ENCODE measurements around the gene NRSN1. TPM values are rescaled to one million over a fixed set of nuclear protein-coding genes. Genes with fewer than 3 reads are reported as not detected.

Gene NRSN1
- total and polyA plus RNA-seq, 9 of the 15 experiments (the other 6 are each of a cell fraction or from before 2014, with no cell fraction given): not detected

DNA sequence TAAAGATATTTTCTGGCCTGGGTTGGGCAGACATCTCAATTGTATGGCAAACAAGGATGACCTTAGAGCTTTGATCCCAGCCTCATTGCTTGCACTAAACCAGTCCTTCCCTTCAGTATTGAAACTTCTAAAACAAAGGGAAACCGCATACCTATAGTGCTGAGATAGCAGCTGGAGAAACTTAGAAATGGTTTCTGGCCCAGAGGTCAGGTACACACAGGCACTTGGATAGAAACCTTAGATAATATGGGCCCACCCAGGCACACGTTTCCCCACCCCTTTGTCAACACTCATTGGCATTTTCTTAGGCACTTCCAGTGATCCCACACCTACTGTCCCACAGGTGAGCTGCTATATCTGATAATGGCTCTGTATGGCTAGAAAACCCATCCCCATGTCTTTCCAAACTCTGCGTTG, 22.1 kb downstream of the NRSN1 start (continued):
- TF ChIP-seq ZNF398 (CRISPR knock-in tag; IDR thresholded peaks at IDR 0.05) (no peak), TRIM24 (IDR thresholded peaks at IDR 0.05) (no peak)

DNA sequence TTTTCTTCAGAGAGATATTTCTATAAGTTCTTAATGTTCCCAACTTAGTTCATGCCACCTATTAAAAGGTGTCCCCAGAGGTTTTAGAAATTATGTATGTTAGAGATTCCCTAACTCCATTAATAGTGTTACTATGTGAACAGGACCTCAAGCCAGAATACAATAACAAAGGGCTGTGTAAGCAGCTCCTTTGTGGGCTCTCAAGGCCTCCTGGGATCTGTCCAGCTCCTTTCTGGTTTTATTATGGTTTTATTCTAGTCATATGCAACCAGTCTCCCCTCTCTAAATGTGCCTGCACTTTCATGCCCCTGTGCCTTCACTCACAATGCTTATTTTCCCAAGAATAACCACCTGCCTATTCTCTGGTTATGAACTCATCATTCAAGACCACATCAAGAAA, 22.7 kb downstream of the NRSN1 start:
- ChIA-PET POLR2A (no interaction called here), CTCF (ENCODE audit: low intra/inter-chr PET ratio) (no interaction called here)
- Histone ChIP-seq H3K36me3 (ENCODE audit: control insufficient read depth, insufficient read depth, low read length) (no peaks in the 10 kb centered on the region), H3K27ac (ENCODE audit: extremely low read depth, low read depth, low read length) (no peak overlapping the region), H3K4me2 (ENCODE audit: insufficient read depth, low read length) (no peak overlapping the region), H3K9me3 (replicated peaks; ENCODE audit: control insufficient read depth, insufficient read depth, low read depth, low read length) (no peaks in the 10 kb centered on the region), H4K20me1 (replicated peaks; ENCODE audit: control insufficient read depth, insufficient read depth, low read length) (no peaks in the 10 kb centered on the region), H3K79me2 (ENCODE audit: control insufficient read depth, insufficient read depth, low read length) (no peaks in the 10 kb centered on the region), H3K4me1 (replicated peaks in 1 of 2; ENCODE audit: control insufficient read depth in 2 of 2, insufficient read depth in 2 of 2, low read length in 2 of 2) (no peaks in the 10 kb centered on the region), H2AFZ (ENCODE audit: low read depth, low read length) (no peak overlapping the region), H3K27me3 (ENCODE audit: control insufficient read depth in 2 of 2, insufficient read depth in 2 of 2, low read length in 2 of 2) (no peaks in the 10 kb centered on the region), H3K9me1 (ENCODE audit: control insufficient read depth, insufficient read depth, low read length) (no peaks in the 10 kb centered on the region), H3K4me3 (no peak overlapping the region), H3K9ac (ENCODE audit: insufficient read depth in 1 of 2, low read depth in 2 of 2, low read length in 2 of 2) (no peak overlapping the region)
- FAIRE-seq: no peak
- in situ Hi-C loops (cut with MboI) (no loop called here), intact Hi-C loops (cut with micrococcal nuclease) (no loop called here)
- BruUV-seq (replicated peaks): no TSS peak
- ATAC-seq: no peak
- TF ChIP-seq ZBTB17 (CRISPR knock-in tag; IDR thresholded peaks at IDR 0.05): no peak
- TF ChIP-seq, protein P1, sequence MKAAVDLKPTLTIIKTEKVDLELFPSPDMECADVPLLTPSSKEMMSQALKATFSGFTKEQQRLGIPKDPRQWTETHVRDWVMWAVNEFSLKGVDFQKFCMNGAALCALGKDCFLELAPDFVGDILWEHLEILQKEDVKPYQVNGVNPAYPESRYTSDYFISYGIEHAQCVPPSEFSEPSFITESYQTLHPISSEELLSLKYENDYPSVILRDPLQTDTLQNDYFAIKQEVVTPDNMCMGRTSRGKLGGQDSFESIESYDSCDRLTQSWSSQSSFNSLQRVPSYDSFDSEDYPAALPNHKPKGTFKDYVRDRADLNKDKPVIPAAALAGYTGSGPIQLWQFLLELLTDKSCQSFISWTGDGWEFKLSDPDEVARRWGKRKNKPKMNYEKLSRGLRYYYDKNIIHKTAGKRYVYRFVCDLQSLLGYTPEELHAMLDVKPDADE (conservative IDR thresholded peaks at IDR 0.05; ENCODE audit: control insufficient read depth, low read depth, low read length): no peak
- TF ChIP-seq ZNF197 (CRISPR knock-in tag; IDR thresholded peaks at IDR 0.05; ENCODE audit: low read depth): no peak
- TF ChIP-seq PHF21A (IDR thresholded peaks at IDR 0.05; ENCODE audit: borderline replicate concordance, low read depth): no peak
- TF ChIP-seq, protein P2, sequence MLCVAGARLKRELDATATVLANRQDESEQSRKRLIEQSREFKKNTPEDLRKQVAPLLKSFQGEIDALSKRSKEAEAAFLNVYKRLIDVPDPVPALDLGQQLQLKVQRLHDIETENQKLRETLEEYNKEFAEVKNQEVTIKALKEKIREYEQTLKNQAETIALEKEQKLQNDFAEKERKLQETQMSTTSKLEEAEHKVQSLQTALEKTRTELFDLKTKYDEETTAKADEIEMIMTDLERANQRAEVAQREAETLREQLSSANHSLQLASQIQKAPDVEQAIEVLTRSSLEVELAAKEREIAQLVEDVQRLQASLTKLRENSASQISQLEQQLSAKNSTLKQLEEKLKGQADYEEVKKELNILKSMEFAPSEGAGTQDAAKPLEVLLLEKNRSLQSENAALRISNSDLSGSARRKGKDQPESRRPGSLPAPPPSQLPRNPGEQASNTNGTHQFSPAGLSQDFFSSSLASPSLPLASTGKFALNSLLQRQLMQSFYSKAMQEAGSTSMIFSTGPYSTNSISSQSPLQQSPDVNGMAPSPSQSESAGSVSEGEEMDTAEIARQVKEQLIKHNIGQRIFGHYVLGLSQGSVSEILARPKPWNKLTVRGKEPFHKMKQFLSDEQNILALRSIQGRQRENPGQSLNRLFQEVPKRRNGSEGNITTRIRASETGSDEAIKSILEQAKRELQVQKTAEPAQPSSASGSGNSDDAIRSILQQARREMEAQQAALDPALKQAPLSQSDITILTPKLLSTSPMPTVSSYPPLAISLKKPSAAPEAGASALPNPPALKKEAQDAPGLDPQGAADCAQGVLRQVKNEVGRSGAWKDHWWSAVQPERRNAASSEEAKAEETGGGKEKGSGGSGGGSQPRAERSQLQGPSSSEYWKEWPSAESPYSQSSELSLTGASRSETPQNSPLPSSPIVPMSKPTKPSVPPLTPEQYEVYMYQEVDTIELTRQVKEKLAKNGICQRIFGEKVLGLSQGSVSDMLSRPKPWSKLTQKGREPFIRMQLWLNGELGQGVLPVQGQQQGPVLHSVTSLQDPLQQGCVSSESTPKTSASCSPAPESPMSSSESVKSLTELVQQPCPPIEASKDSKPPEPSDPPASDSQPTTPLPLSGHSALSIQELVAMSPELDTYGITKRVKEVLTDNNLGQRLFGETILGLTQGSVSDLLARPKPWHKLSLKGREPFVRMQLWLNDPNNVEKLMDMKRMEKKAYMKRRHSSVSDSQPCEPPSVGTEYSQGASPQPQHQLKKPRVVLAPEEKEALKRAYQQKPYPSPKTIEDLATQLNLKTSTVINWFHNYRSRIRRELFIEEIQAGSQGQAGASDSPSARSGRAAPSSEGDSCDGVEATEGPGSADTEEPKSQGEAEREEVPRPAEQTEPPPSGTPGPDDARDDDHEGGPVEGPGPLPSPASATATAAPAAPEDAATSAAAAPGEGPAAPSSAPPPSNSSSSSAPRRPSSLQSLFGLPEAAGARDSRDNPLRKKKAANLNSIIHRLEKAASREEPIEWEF (CRISPR knock-in tag; IDR thresholded peaks at IDR 0.05): no peak
- TF ChIP-seq ZBTB12 (CRISPR knock-in tag; IDR thresholded peaks at IDR 0.05): no peak
- TF ChIP-seq FOXK1 (CRISPR knock-in tag; IDR thresholded peaks at IDR 0.05; ENCODE audit: borderline replicate concordance): no peak
- DNase-seq (ENCODE audit: extremely low read depth in 1 of 4, low spot score in 3 of 4): no peak

Measured in K562 (cell line).